Kidney (tissue), 14 donors: ENCODE measurements around the gene C1orf35. TPM values are rescaled to one million over a fixed set of nuclear protein-coding genes. Genes with fewer than 3 reads are reported as not detected.

Experiments
- DNase-seq, 5 donors: peaks; one replicate each; pipeline ENCODE4 v3.0.0-alpha.2; 2013 to 2020
- FAIRE-seq: peaks from 2 replicates; lab custom pipeline; 2012; peaks lifted over from hg19 to GRCh38; lab: Jason Lieb, UNC
- H3K27ac ChIP-seq, 2 donors: one replicate each; pipeline ENCODE4 v1.7.0; 2013; ENCODE audit warnings: low read depth in 2 of 2, low read length in 2 of 2, inconsistent platforms in 1 of 2
- H3K27me3 ChIP-seq: one replicate; pipeline ENCODE4 v1.7.1; 2013; ENCODE audit warnings: low read length, inconsistent platforms; ENCODE audit not compliant: control insufficient read depth, insufficient read depth
- H3K36me3 ChIP-seq, 3 donors: one replicate each; pipeline versions ENCODE4 v1.7.0 to v1.7.1; 2013; ENCODE audit warnings: low read length in 3 of 3, control low read depth in 1 of 3, inconsistent platforms in 1 of 3; ENCODE audit not compliant: insufficient read depth in 3 of 3, control insufficient read depth in 2 of 3
- H3K4me1 ChIP-seq, 3 donors: one replicate each; pipeline versions ENCODE4 v1.7.0 to v1.7.1; 2013; ENCODE audit warnings: low read length in 3 of 3, inconsistent platforms in 1 of 3, low read depth in 1 of 3; ENCODE audit not compliant: control insufficient read depth in 2 of 3, insufficient read depth in 2 of 3
- H3K4me3 ChIP-seq, 3 donors: one replicate each; pipeline versions ENCODE4 v1.7.0 to v1.8.1; 2013; ENCODE audit warnings: low read length in 3 of 3, control low read depth in 1 of 3, inconsistent platforms in 1 of 3
- H3K9ac ChIP-seq, 3 donors: one replicate each; pipeline versions ENCODE4 v1.7.0 to v1.7.1; 2013; ENCODE audit warnings: low read length in 3 of 3, control low read depth in 1 of 3, inconsistent platforms in 1 of 3
- H3K9me3 ChIP-seq, 3 donors: one replicate each; pipeline versions ENCODE4 v1.7.0 to v1.7.1; 2013; ENCODE audit warnings: low read length in 3 of 3, control low read depth in 1 of 3, inconsistent platforms in 1 of 3; ENCODE audit not compliant: control insufficient read depth in 2 of 3, insufficient read depth in 1 of 3
- intact Hi-C: fragments of 100-400 bp; cut with DNase I; formaldehyde crosslinking; loops from one replicate; pipeline ENCODE4 v1.11.1; 2022
- polyA plus RNA-seq: library from polyadenylated mRNA; stranded (reverse); fragments of 350-450 nt; fragmentation: Illumina TruSeq; extraction: RNeasy Lipid Tissue Mini Kit (QIAGEN cat#74804); gene quantifications from one replicate; pipeline ENCODE4 v1.2.3, GENCODE V29; 2014; ENCODE audit warnings: low read depth, low replicate concordance; ENCODE audit not compliant: insufficient read depth
- total RNA-seq: library from RNA; stranded (reverse); fragmentation: NEBNext Ultra II Directional; extraction: Animal tissue kit (Norgen Biotek cat#: 25700); gene quantifications from one replicate; pipeline ENCODE4 v1.2.1, GENCODE V29; 2021
- TF ChIP-seq, protein P1 (sequence below): IDR thresholded peaks from 3 replicates; pipeline ENCODE4 v1.5.1; 2012; ENCODE audit warnings: mild to moderate bottlenecking, moderate library complexity, borderline replicate concordance; ENCODE audit not compliant: insufficient read depth; ENCODE audit errors: extremely low read depth
- donor health status: control.
- donor health status: control.
- donor health status: control.
- donor health status: control.
- donor health status: control.
- donor health status: DM: yes; HTN: yes; CAD: no.
- donor health status: Normal renal cell carcinoma (clear cell type).

C1orf35 gene
- total and polyA plus RNA-seq, 2 donors from 2014 or later: 17.4 to 17.6 TPM

DNA sequence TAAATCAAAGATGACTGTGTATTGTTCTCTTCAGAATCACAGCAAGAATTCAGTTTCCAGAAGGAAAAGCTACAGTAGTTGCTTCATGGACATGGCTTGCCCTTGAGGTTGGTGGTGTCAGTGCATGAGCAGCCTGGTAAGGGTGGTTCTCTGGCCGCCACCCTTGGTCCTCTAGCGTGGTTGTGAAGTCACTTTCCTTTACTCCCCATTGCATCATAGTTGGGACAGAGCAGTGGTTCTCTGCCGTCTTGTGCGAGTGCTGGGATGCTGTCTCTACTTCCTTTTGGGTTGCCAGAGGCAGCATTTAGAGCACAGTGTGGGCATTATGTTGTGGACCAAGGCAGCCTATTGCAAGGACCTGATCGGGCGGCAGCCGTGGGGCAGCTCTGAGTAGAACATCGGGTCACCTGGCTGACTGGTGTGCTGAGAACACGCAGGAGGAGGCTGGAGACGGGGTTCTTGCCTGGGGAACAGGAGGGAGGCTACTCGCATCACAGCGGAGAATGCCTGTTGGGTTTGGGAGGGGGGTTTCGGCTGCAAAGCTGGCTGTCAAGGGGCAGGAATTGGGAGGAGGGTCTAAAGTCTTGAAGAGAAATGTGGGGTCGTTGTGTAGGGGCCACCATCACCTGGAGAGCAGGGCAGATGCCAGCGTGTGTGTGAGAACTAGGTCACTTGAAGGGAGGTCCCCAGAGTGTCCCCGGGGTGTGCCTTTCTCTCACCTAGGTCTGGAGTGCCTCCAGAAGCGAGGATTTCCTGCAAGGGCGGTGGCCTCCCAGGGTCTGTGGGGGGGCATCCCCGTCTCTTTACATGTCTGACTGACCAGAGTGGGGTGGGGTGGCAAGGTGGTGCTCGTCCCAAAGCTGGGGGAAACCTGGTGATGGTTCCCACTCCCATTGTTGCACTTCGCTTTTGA, 14.3 kb downstream of the C1orf35 start:
- no peaks in the 10 kb centered on the region for H3K9me3 ChIP-seq
- peak in 2 of 5 donors; percentile 28 to 57 for DNase-seq
- intact Hi-C loops: no loop called here
- no peak overlapping the region for H3K27ac ChIP-seq
- no peak overlapping the region for H3K9ac ChIP-seq
- peaks cover 0 to 5% (median 3%) of the 10 kb centered on the region in 3 donors for H3K36me3 ChIP-seq
- no peak for FAIRE-seq
- H3K4me1 ChIP-seq: peaks cover 4 to 68% (median 61%) of the 10 kb centered on the region in 3 donors
- H3K27me3 ChIP-seq: no peaks in the 10 kb centered on the region
- H3K4me3 ChIP-seq: peak overlapping the region in 1 of 3 donors; percentile 3
- TF ChIP-seq, protein P1, sequence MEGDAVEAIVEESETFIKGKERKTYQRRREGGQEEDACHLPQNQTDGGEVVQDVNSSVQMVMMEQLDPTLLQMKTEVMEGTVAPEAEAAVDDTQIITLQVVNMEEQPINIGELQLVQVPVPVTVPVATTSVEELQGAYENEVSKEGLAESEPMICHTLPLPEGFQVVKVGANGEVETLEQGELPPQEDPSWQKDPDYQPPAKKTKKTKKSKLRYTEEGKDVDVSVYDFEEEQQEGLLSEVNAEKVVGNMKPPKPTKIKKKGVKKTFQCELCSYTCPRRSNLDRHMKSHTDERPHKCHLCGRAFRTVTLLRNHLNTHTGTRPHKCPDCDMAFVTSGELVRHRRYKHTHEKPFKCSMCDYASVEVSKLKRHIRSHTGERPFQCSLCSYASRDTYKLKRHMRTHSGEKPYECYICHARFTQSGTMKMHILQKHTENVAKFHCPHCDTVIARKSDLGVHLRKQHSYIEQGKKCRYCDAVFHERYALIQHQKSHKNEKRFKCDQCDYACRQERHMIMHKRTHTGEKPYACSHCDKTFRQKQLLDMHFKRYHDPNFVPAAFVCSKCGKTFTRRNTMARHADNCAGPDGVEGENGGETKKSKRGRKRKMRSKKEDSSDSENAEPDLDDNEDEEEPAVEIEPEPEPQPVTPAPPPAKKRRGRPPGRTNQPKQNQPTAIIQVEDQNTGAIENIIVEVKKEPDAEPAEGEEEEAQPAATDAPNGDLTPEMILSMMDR: no peak

DNA sequence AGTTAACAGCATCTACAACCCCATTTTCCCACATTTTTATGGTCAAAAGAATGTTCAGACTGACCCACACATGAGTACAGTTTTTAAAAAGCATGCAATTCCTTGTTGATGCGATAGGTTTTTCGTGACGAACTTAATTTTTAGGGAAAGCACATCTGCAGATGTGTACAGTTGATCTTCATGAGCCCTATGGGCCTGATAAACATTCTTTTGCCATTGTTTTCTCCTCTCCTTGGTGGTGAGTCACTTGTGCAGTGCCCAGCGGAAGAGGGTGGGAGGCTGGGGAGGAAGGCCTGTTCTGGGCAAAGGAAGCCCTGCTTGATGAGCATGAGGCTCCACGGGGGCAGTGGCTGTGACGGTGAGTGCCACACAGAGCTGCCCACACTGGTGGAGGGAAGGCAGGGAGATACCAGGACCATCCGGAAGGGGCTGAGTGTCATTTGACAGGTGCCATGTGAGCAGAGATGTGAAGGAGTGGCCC, 15.3 kb downstream of the C1orf35 start:
- TF ChIP-seq, protein P1: no peak
- intact Hi-C loops: no loop called here
- no peaks in the 10 kb centered on the region for H3K9me3 ChIP-seq
- H3K4me1 ChIP-seq: peaks cover 4 to 70% (median 61%) of the 10 kb centered on the region in 3 donors
- H3K9ac ChIP-seq: no peak overlapping the region
- DNase-seq (peak in 2 of 5 donors; percentile 26 to 74), FAIRE-seq (no peak)
- no peaks in the 10 kb centered on the region for H3K27me3 ChIP-seq
- H3K36me3 ChIP-seq: peaks cover 0 to 5% (median 3%) of the 10 kb centered on the region in 3 donors
- no peak overlapping the region for H3K27ac ChIP-seq
- peak overlapping the region in 1 of 3 donors; percentile 1 for H3K4me3 ChIP-seq

DNA sequence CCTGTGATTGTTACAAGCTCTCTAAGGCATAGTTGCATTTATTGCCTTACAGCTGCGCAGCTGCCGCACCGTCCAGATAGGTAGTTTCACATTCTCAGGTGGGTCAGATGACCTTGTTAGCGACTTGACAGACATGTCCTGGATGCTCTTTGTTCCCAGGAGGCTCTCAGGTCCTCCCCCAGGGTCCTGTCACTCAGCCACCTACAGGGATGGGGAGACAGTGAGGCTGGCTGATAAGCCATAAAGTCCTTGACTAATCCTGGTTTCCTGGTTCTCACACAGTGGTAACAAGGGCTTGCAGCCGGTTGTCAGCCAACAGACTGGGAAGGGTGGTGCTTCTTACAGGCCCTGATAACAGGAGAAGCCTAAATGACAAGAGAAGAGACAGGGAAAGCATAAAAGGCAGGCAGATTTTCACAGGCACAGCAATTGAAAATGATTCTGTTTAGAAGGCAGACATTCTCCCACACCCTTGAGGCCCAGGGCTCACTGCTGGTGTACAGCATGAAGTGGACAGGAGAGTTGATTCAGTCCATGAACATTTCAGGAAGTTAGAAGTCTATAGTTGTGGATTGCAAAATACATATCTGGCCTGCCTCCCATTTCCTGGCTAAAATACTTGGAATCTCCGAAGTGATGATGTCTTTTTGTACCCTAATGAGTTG, 17.7 kb downstream of the C1orf35 start:
- DNase-seq: peak in 2 of 5 donors; percentile 40 to 46
- Histone ChIP-seq H3K9me3 (no peaks in the 10 kb centered on the region), H3K4me1 (peaks cover 4 to 66% (median 53%) of the 10 kb centered on the region in 3 donors), H3K27me3 (no peaks in the 10 kb centered on the region), H3K9ac (peak overlapping the region in 2 of 3 donors; percentile 33 to 87), H3K4me3 (peak overlapping the region in 2 of 3 donors; percentile 93 to 97), H3K36me3 (peaks cover 0 to 5% (median 3%) of the 10 kb centered on the region in 3 donors), H3K27ac (peak overlapping the region in 1 of 2 donors; percentile 56)
- TF ChIP-seq, protein P1: no peak
- intact Hi-C loops: no loop called here
- no peak for FAIRE-seq
